NCI-H774 (cell line): ENCODE measurements around the gene PELI1.

Source experiments
- DNase-seq: peaks from one replicate; lab custom pipeline; 2025; lab: John Stamatoyannopoulos, UW

The PELI1 gene

DNA sequence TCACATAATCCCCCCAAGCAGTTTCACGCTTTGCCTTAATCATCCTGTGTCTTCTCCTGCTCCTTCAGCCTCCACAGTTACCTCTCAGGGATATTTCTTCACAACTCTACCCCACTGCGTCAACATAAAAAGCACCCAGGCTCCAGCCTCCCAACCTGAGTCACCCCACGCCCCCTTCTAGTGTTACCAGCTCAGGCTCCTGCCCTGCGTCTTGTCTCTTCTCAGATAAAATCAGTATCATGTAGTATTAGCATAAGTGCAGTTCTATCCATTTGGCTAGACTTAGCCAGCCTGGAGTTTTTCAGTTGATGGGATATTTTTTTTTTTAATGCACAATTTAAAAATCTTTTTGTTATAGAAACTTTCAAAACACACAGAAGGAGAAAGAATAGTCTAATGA, 9.6 kb upstream of the PELI1 start:
- DNase-seq, result no peak

DNA sequence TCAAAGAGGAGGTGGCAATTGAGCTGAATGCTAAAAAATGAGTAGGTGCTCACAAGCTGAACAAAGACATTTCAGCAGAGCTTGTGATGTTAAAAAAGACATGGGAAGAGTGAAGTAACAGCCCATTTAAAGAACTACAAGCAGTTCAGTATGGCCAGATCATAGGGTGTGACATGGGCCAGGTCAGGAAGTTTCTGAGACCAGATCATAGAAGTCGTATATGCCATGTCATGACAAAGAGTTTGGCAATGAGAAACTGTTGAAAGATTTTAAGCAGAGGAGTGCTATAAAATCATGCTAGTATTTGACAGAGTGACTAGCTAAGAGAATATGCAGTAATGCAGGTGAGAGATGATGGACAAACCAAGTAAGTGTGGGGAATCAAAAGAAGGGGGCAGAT, 7.3 kb upstream of the PELI1 start:
- DNase-seq, result no peak

DNA sequence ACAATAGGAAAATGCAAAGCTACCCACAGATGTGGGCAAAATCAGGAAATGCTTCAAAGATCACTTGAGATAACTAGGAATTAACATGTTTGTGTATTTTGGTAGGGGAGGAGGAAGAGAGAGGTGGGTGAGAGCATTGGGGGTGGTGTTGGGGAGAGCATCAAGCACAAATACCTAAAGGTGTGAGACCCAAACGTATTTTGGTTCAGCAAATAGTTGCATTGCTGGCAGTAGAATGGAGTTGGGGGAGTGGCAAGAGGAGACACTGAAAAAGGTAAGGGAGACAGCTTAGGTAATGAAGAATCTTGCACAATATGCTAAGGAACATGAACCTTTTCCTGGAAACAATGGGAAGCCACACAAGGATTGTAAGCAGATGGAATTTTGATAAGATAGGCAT, 1.5 kb upstream of the PELI1 start:
- DNase-seq, result no peak

DNA sequence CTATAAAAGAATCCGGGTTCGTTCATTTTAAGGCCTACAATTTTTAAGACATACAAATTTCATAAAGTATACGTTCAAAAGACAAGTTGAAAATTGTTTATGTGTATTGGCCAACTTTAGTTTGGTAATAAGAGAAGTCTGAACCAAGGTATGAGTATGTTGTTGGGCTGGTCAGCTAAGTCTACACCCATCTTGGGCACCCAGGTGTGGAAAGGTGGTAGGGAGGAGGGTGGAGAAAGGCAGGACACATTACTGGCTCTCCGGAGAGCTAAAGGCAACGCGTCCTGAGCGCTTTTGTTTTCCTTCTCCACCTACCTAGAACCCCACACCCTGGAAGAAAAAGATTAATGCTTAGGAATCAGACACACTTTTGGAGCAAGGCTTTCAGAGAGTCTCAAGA, 899 bp upstream of the PELI1 start:
- no peak for DNase-seq

DNA sequence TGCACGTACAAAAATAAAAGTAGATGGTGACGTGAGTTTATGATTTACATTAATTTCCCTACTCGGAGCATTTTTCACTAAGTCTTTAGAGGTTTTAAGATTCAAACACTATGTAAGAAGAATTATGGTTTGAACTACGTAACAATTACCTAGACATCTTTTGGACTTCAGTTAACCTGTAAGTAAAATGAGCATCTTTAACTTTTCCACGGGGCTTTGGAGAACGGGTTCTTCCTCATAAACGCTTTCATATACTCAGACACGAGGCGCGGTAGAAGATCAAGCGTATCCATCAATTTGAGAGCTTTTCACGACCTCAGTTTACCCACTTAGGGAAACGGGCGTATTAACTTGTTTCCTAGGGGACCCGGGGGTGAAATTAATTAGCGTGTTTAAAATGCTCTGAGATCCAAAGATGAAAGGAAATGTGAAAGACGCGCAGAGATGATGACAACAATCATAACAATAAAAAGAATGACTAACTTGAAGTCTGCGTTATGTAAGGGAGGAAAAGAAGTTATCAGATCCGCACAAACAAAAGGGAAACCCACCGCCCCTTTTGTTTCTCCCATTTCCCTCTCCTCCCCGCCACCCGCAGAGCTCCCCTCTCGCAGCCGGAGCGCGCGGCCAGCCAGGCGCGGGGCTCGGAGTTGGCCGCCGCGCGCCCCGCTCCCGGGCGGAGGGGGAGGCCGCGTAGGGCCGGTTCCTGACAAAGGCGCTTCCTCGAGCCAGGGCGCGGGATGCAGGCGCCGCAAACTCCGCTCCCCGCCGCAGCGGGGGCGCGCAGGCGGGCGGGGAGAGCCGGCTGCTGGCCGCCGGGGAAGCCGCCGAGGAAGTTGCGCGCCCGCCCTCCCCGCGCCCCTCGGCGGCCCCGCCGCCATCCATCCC, 807 bp downstream of the PELI1 start:
- DNase-seq, result peak; percentile 28

DNA sequence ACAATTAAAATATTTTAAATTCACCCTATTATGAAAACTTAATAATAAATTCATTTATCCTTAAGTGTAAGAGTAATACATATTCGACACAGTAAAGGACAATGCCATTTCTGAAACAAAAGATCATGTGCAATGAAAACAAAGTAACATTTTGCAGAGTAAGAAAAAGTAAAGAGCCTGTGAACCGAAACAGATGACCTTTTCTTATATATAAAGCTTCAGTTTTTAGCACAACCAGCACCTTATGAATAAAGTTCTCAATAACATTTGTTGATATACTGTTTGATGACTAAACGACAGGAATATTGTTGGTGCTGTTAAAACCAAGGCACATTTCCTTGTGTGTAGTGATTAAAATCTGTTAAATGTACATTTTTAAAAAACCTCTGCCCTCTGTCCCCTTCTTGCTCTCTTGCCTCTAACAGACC, 1.5 kb downstream of the PELI1 start:
- DNase-seq, result no peak

DNA sequence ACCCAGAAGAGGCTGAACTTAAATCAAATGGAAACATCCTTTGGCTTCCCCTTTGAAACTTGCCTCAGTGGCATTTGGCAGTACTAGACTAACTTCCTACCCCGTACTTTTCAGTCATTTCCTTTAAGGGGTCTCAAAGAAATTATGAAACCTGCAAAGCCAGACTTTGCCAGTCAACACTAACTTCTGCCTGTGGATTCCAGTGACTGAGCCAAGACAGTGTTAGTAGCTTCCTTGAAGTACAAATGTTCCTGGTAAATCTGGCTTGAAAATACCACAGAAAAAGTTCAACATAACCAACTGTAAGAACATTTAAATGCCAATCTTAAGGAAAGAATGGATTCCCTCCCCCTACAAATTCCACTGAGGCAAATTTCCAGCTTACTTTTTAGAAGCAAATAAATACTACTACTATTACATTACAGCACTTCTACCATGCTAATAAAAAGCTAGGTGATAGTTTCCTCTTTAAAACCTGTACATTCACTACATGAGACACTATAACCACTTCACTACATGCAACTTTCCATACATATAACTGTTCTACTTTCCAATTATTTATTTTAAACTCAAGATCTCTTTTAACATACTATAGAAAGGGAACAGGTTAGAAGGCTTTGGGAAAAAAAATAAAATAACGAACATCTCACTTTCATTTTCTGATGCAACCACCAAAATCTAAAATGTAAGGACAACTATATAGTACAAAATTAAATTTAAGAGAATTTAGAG, 2.4 kb downstream of the PELI1 start:
- DNase-seq, result no peak

DNA sequence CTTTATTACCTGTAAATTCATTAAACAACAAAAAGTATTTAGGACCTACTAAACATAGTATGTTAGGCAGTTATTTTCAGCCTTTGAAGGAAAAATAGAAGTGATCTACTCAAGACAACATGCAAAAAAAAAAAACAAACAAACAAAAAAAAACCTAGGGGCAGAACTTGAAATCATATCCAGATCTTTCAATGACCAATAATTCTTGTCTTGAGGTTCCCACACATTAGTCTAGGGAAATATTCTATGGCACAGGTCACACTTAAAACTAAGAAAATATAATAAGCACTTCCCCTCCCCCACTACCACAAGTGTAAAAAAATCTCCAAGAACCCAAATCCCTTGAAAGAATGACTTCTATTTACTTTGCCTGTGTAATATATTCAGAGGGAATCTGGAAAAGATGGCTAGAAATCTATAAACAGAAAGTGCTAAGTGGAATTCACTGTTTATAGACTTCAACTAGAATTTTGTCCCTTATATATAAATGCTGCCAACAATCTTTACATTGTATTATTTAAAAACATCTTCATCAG, 3.5 kb downstream of the PELI1 start:
- no peak for DNase-seq

DNA sequence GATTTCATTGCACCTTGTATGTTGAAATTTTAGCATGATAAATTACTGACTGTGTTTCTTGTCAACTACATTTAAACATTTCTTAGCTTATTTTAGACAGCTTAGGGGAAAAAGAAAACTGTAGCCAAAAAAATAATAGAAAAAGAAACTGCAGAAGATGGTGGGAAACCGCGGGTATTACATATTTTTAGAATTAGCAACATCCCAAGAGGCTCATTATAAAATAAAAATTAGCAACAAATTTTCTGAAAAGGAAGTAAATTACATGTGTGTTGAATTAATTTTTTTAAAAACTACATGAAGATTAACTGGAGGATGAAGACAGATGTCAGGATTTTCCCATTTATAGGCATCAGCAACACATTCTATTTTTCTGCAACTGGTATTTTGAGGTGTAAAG, 4.3 kb downstream of the PELI1 start:
- no peak for DNase-seq

DNA sequence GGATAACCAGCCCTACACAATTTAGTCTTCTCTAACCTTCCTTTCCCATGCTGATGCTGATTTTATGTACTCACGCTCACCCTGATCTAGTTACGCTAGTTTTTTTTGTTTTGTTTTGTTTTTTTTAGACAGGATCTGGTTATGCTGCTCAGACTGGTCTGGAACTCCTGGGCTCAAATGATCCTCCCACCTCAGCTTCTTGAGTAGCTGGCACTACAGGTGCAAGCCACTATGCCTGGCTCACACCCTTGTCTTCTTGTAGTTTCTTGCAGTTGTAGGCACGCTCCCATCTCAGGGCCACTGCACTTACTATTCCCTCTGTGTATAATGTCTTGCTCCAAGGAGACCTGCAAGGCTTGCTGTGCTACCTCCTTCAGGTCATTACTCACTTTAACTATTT, 6.2 kb downstream of the PELI1 start:
- no peak for DNase-seq

DNA sequence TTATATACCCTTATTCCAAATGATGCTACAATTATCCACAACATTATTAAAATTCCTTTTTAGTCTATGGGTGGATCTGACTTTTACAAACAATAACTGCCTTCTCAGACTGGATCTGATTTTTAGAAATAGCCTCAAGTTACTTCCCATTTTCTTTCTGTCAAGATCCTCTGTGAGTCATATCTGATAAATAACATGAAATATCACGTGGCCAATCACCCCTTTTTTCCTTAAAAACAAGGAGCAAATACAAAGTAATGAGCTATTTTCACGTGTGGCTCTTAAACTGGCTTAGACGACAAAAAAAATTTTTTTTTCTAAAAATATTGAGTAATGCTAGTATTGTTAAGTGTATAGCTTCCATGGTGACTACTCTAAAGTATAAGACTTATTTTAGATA, 6.7 kb downstream of the PELI1 start:
- DNase-seq, result no peak

DNA sequence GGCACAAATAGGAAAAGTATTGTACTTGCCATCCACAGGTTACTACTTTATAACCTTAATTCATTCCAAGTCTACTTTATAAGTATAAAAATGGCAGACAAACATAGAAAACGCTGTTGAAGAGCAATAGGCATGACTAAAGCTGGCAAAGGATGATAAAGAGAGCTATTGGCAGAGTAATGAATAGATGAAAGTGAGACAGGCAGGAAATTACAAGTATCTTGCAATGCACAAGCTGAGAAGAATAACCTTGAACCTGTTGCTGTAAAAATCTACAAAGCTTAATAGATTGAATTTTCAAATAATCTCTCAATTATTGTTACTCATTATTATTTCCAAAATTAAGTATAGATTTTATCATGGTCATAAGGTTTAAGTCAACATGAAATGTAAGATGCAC, 8.8 kb downstream of the PELI1 start:
- no peak for DNase-seq

DNA sequence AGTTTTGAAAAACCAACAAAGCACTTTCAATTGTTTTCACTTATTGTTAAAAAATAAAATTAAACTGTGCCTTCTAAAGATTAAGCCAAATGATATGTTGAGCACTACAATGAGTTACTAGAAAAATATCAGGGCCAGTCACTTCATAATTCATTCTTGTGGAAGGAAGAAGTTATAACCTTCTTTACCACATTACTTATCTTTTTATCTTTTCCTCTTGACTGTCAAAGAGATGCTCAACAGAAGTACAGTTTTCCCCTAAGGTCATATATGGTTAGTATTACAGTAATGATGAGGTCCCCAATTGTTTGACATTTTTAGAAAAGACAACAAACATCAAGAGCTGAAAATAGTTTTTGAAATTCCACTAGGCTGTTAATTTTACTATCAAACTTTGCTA, 9.4 kb downstream of the PELI1 start:
- no peak for DNase-seq

DNA sequence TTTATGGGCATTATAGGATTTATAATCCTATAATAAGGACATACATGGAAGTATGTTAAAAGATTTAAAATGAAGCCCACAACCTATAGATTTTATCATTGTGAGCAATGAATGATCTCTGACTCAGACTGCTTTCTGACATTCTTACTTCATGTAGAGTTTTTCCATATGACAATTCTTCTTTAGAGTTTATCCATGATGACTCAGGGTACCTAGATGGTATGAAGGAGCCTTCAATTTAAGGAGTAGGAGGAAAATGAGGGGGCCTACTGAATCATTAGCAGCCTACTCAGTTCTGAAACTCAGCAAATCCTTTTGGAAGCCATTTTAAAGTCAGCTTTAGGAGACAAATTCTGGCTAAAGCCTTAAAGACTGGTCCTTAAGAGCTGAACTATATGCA, 10.4 kb downstream of the PELI1 start:
- no peak for DNase-seq

DNA sequence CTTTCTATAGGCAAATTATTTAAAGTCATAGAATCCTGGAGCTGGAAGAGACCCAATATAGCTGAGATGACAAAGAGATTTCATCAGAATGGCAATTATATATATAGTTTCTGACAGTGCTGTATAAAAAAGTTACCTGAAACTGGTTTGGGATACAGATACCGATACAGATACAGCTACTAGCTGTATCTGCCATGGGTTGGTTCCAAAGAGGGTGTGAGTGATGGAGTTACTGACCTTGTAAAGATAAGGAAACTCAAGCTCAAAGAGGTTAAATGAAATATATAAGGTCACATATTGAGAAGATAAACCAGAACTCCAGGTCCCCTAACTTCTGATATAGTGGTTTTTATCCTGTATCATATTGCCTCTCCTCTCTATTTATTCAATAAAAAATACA, 10.9 kb downstream of the PELI1 start:
- no peak for DNase-seq

DNA sequence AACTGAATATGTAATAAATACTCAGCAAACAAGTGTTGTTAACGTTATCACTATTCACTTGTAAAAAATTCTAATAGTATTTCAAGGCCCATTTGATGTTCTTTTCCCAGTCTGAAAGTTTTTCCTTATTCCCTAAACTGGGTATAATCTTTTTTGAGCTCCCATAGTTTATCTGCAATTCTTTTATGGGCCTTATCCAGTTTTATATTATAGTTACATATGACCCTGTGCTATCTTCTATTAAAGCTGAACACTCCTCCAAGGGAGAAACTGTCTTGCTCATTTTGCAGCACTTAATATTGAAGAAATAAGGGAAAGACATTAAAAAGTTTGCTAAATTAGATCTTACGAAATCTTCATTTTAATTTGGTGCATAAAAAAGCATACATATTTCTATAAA, 13.9 kb downstream of the PELI1 start:
- DNase-seq, result no peak

DNA sequence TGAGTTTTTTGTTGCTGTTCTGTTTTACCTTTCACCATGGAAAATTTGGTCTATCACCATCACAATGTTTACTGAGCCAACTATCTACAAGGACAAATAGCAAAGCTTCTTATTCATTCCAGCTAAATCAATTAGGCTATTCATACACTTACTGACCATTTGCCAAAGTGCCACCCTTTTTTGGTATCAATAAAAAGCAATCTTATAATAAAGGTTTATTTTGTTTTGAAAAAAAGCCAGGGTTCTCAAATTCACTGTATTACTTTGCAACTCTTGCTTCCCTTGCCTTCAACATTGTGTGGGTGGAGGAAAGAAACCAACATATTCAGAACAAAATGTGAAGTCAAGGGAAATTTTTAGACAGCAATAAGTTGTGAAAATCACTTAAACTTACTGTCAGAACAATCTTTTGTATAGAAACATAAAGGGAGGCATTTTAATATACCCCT, 15.3 kb downstream of the PELI1 start:
- no peak for DNase-seq

DNA sequence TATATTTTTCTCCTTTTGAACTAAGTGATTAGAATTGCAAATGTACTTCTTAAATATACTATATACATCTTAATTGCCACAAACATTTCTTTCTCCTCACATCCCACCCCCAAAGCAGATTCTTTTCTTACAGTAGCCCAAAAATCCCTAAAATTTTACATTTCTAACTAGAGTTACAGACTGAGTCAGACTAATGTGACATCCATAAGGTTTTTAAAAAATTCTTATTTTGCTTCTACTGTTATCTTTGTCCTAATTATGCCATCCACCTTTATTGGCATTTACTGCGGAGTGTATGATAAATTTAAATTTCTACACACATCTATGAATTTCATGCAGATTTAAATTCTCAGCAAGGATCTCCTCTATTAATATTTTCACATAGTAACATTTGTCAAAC, 15.8 kb downstream of the PELI1 start:
- DNase-seq, result no peak

DNA sequence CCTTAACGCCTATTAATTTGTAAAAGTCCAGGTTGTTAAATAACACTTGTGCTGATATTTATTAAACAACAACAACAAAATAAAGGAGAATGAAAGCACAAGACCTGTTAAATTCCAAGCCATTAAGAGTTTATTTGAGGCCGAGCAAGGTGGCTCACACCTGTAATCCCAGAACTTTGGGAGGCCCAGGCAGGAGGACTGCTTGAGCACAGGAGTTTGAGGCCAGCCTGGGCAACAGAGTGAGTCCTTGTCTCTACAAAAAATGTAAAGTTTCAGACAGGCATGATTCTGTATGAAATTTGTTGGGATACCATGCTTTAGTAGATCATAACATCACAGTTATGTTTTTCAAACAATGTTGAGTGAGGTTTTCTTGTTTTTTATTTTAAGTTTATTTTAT, 17.1 kb downstream of the PELI1 start:
- no peak for DNase-seq

DNA sequence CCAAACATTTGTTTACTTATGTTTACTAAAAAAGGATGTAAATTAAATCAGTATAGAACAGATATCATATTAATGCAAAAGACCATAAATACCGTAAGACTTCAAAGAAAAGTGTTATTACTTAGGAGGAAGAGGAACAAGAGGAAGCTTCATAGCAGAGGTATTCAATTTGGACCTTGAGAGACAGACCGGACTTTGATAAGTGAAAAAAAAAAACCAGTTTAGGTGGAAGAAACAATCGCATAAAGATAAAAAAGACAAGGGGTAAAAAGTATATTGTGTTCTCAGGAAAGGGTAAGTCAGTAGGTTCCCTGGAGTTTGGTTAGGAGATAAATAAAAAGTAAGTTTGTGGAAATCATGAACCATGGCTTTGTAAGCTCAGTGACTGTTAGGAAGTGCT, 17.6 kb downstream of the PELI1 start:
- no peak for DNase-seq

DNA sequence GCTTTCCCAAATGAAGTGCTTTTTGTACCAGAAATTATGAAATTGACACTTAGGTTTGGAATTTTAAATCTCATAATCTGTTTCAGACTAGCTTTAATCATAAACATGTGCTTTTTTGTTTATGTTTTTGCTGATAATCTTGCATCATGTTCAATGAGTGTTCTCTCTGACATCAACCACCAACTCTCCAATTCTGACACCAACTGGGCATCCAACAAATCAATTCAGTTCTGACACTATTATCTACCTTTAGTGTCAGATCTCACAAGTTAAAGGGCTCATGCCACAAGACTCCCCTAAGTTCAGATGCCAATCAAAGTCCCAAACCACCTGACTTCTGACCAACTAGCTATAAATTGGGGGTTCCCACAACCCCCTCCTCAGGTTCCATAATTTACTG, 19.6 kb downstream of the PELI1 start:
- DNase-seq, result no peak

DNA sequence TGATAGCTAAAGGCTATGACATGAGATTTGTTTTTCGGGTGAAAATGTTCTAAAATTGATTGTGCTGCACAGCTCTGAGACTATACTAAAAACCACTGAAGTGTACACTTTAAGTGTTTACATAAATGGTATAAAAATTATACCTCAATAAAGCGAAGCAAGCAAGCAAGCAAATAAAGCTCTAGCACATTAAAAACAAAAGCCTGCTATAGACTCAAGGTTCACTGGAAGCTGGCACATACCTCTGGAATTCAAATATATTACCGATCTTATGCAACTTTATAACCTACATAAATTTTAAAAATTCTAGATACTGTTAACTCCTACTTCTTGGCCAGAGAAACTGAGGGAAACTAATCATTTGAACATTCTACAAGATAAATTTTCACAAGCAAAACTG, 20.1 kb downstream of the PELI1 start:
- DNase-seq, result no peak

DNA sequence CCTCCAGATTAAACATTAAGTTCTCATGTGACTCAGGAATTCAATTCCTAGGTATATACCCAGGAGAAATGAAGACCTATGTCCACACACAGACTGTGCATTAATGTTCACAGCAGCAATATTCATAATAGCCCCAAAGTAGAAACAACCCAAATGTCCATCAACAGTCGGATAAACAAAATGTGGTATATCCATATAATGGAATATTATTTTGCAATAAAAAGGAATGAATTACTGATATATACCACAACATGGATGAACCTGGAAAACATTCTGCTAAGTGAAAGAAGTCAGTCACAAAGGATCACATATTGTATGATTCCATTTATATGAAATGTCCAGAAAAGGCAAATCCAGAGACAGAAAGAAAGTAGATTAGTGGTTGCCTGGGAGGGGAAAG, 20.5 kb downstream of the PELI1 start:
- DNase-seq, result no peak
